GM19463 (cell line): ENCODE data around the gene CCDC8.
"Not testable (repeated sequence)": the region's sequence is repeated elsewhere in the genome, so short reads cannot be mapped to it uniquely, and the experiment has no call there.

Experiments
- ATAC-seq: cut with Tn5 transposase; IDR thresholded peaks from one replicate; pipeline ENCODE4 v1.9.1; 2021; ENCODE audit warnings: mild to moderate bottlenecking, moderate library complexity; ENCODE audit not compliant: unreplicated experiment

The CCDC8 gene

GRCh38 chr19:46428239-46429135 lies 15.1 kb upstream of the CCDC8 start, which contains the start of gene PNMA8C:
Gene PNMA8C (minus strand): TSS chr19:46428936. CDS start chr19:46428359, 577 bp downstream.
- no peak for ATAC-seq

GRCh38 chr19:46427518-46428045 lies 14.2 kb upstream of the CCDC8 start:
- no peak for ATAC-seq

GRCh38 chr19:46426506-46427162 lies 13.3 kb upstream of the CCDC8 start:
- no peak for ATAC-seq

- ATAC-seq = no peak
These were observed 12.7 kb upstream of the CCDC8 start for GRCh38 chr19:46426035-46426505.

GRCh38 chr19:46423188-46423587 lies 9.8 kb upstream of the CCDC8 start:
- no peak for ATAC-seq

- ATAC-seq = no peak
These were observed 9.0 kb upstream of the CCDC8 start for GRCh38 chr19:46422344-46422743.

- ATAC-seq = no peak
These were observed 6.7 kb upstream of the CCDC8 start for GRCh38 chr19:46420056-46420455.

GRCh38 chr19:46415804-46416709 lies 2.7 kb upstream of the CCDC8 start:
- not testable (repeated sequence) for ATAC-seq

- not testable (repeated sequence) for ATAC-seq
These were observed 1.5 kb upstream of the CCDC8 start for GRCh38 chr19:46414899-46415298.

- no peak for ATAC-seq
These were observed 608 bp downstream of the CCDC8 start for GRCh38 chr19:46412650-46413261.

GRCh38 chr19:46411925-46412649 lies 1.3 kb downstream of the CCDC8 start:
- no peak for ATAC-seq

GRCh38 chr19:46411088-46411924 lies 2.1 kb downstream of the CCDC8 start:
- no peak for ATAC-seq

GRCh38 chr19:46410205-46411087 lies 2.9 kb downstream of the CCDC8 start:
- ATAC-seq = no peak

GRCh38 chr19:46409191-46409590 lies 4.2 kb downstream of the CCDC8 start:
- ATAC-seq = no peak

GRCh38 chr19:46408664-46409039 lies 4.7 kb downstream of the CCDC8 start:
- no peak for ATAC-seq

GRCh38 chr19:46407856-46408663 lies 5.3 kb downstream of the CCDC8 start:
- no peak for ATAC-seq

- no peak for ATAC-seq
These were observed 6.4 kb downstream of the CCDC8 start for GRCh38 chr19:46406976-46407375.
